ENCODE results near the gene DNAJC5G.

DNA sequence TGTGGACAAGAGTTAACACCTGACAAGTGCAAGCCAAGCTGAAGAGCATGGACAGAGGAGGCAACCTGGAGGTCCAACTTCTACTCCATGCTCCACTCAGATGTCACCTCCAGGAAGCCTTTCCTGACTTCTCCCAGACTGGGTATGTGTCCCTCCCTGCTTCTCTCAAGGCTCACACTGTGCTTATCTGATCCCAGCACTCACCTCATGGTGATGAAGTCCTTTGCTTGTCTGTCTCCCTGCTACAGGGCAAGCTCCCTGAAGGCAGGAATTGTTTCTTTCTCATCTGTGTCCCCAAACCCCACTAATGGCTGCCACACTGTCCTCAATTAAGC is 9.7 kb upstream of the DNAJC5G start:
- TF ChIP-seq CBX5 (IDR thresholded peaks at IDR 0.05; ENCODE audit: borderline replicate concordance, low read depth) (no peak), EP300 (IDR thresholded peaks at IDR 0.05; ENCODE audit: low read length) (no peak), EZH2 (IDR thresholded peaks at IDR 0.05; ENCODE audit: borderline replicate concordance, low read depth, low read length) (no peak), LEF1 (IDR thresholded peaks at IDR 0.05) (no peak), FOXM1 (IDR thresholded peaks at IDR 0.05; ENCODE audit: low read depth) (no peak), FOXM1 (CRISPR knock-in tag; IDR thresholded peaks at IDR 0.05; ENCODE audit: low read depth) (no peak), HCFC1 (IDR thresholded peaks at IDR 0.05; ENCODE audit: low read depth, low read length) (no peak), HIVEP1 (CRISPR knock-in tag; IDR thresholded peaks at IDR 0.05) (no peak), POLR2AphosphoS5 (IDR thresholded peaks at IDR 0.05; ENCODE audit: control insufficient read depth, insufficient read depth, low read depth, low read length) (no peak), MEIS2 (IDR thresholded peaks at IDR 0.05; ENCODE audit: partially characterized antibody) (no peak), ATF1 (CRISPR knock-in tag; IDR thresholded peaks at IDR 0.05) (no peak), ATF1 (tag; IDR thresholded peaks at IDR 0.05) (no peak), NFYB (IDR thresholded peaks at IDR 0.05; ENCODE audit: extremely low read depth, insufficient read length) (no peak), CBFA2T2 (conservative IDR thresholded peaks at IDR 0.05) (no peak)

All from K562 (cell line).